K562 (cell line): ENCODE data around the gene DDOST. TPM values are rescaled to one million over a fixed set of nuclear protein-coding genes. Genes with fewer than 3 reads are reported as not detected.

ENCODE experiments used
- ATAC-seq: fragments of 200-7000 bp; cut with Tn5 transposase; 3 replicates; pipeline ENCODE4 v1.9.1; 2020; ENCODE audit warnings: moderate library complexity
- BruUV-seq: library from RNA; stranded (reverse); fragments of 400-500 nt; replicated peaks from 2 replicates; lab custom pipeline; 2021; lab: Mats Ljungman, UMichigan
- CTCF ChIA-PET: fragments of 300-600 bp; formaldehyde crosslinking; extraction: SDS; loops from one replicate; lab custom pipeline; 2021; ENCODE audit warnings: low intra/inter-chr PET ratio; lab: Yijun Ruan, JAX
- POLR2A ChIA-PET: fragments of 300-600, 350-650 bp; sonication (Branson Sonifier 250); formaldehyde crosslinking; extraction: SDS; loops from one replicate; lab custom pipeline; 2021; ENCODE audit warnings: antibody characterized with exemption, inconsistent platforms; lab: Yijun Ruan, JAX
- DNase-seq, 4 experiments: peaks; one replicate each; pipeline versions ENCODE4 v3.0.0 to v3.0.0-alpha.2; 2011 to 2018; ENCODE audit warnings: low spot score in 3 of 4, mixed read lengths in 3 of 4; ENCODE audit errors: extremely low read depth in 1 of 4
- FAIRE-seq: peaks from 2 replicates; lab custom pipeline; 2011; peaks lifted over from hg19 to GRCh38; lab: Jason Lieb, UNC
- H2AFZ ChIP-seq: 2 replicates; pipeline ENCODE4 v1.6.0; 2011; ENCODE audit warnings: low read depth, low read length, control low read depth, inconsistent platforms
- H3K27ac ChIP-seq: fragments of 200-600 bp; 3 replicates; pipeline ENCODE4 v1.8.0; 2011; ENCODE audit warnings: low read depth, mild to moderate bottlenecking, control low read depth, inconsistent platforms, low read length, moderate library complexity, mixed read lengths; ENCODE audit errors: extremely low read depth
- H3K27me3 ChIP-seq, 2 experiments: fragments of 300-600 bp in 1 of 2; 2 replicates in 1 of 2; 3 replicates in 1 of 2; pipeline versions ENCODE4 v1.6.0 to v1.8.0; 2011; ENCODE audit warnings: inconsistent platforms in 2 of 2, low read length in 2 of 2, mild to moderate bottlenecking in 1 of 2, mixed read lengths in 1 of 2, moderate library complexity in 1 of 2; ENCODE audit not compliant: control insufficient read depth in 2 of 2, insufficient read depth in 2 of 2
- H3K36me3 ChIP-seq: fragments of 300-600 bp; 3 replicates; pipeline ENCODE4 v1.8.0; 2011; ENCODE audit warnings: mild to moderate bottlenecking, low read length, inconsistent platforms; ENCODE audit not compliant: control insufficient read depth, insufficient read depth
- H3K4me1 ChIP-seq, 2 experiments: fragments of 200-600 bp in 1 of 2; replicated peaks in 1 of 2; 2 replicates in 1 of 2; 3 replicates in 1 of 2; pipeline versions ENCODE4 v1.5.1 to v1.8.0; 2011; ENCODE audit warnings: inconsistent platforms in 2 of 2, low read length in 2 of 2, mild to moderate bottlenecking in 1 of 2, mixed read lengths in 1 of 2, moderate library complexity in 1 of 2; ENCODE audit not compliant: control insufficient read depth in 2 of 2, insufficient read depth in 2 of 2
- H3K4me2 ChIP-seq: 2 replicates; pipeline ENCODE4 v1.6.1; 2011; ENCODE audit warnings: low read length, control low read depth, inconsistent platforms, mixed read lengths; ENCODE audit not compliant: insufficient read depth
- H3K4me3 ChIP-seq: fragments of 200-600 bp; sonication (generic), shearing (Covaris generic); 2 replicates; pipeline ENCODE4 v1.5.1; 2016; ENCODE audit warnings: control low read depth, inconsistent platforms
- H3K79me2 ChIP-seq: fragments of 200-600 bp; 3 replicates; pipeline ENCODE4 v1.8.0; 2011; ENCODE audit warnings: low read length, inconsistent platforms; ENCODE audit not compliant: control insufficient read depth, insufficient read depth
- H3K9ac ChIP-seq, 2 experiments: 2 replicates each; pipeline versions ENCODE4 v1.6.0 to v1.6.1; 2011; ENCODE audit warnings: low read depth in 2 of 2, low read length in 2 of 2, control low read depth in 1 of 2, inconsistent platforms in 1 of 2, mild to moderate bottlenecking in 1 of 2, mixed read lengths in 1 of 2; ENCODE audit not compliant: insufficient read depth in 1 of 2
- H3K9me1 ChIP-seq: one replicate; pipeline ENCODE4 v1.6.0; 2011; ENCODE audit warnings: inconsistent platforms, mild to moderate bottlenecking, low read length, moderate library complexity; ENCODE audit not compliant: control insufficient read depth, insufficient read depth
- H3K9me3 ChIP-seq: replicated peaks from 2 replicates; pipeline ENCODE4 v1.5.1; 2011; ENCODE audit warnings: low read depth, low read length, inconsistent platforms; ENCODE audit not compliant: control insufficient read depth, insufficient read depth
- H4K20me1 ChIP-seq: replicated peaks from 2 replicates; pipeline ENCODE4 v1.6.1; 2011; ENCODE audit warnings: low read length, inconsistent platforms, mixed read lengths; ENCODE audit not compliant: control insufficient read depth, insufficient read depth
- FOXJ3 ChIP-seq: sonication (generic); formaldehyde crosslinking; IDR thresholded peaks from 2 replicates; pipeline ENCODE4 v1.4.0; 2020; ENCODE audit warnings: mild to moderate bottlenecking, missing genetic modification reagents
- NFIC ChIP-seq: fragments of 450-650 bp; IDR thresholded peaks from 2 replicates; pipeline ENCODE4 v1.6.1; 2017; ENCODE audit warnings: mild to moderate bottlenecking, inconsistent platforms
- RBM25 ChIP-seq: fragments of 200-400 bp; formaldehyde crosslinking; IDR thresholded peaks from 2 replicates; pipeline ENCODE4 v1.6.1; 2018; ENCODE audit warnings: low read length, low read depth, moderate library complexity; ENCODE audit not compliant: severe bottlenecking
- TBL1XR1 ChIP-seq, 2 experiments: IDR thresholded peaks; 2 replicates each; pipeline ENCODE4 v1.6.1; 2012; ENCODE audit warnings: improper control_type of control experiment in 2 of 2, low read length in 2 of 2, mild to moderate bottlenecking in 1 of 2
- WGBS: fragments of 100-300 bp; shearing (Covaris generic); methylation state at CpG from one replicate; pipeline ENCODE4 v1.1.6; 2016; ENCODE audit warnings: low coverage, mixed read lengths; ENCODE audit not compliant: insufficient coverage; ENCODE audit errors: missing lambda C conversion rate; 5-methylcytosine and 5-hydroxymethylcytosine counted together
- in situ Hi-C: fragments of 300-500 bp; cut with MboI; formaldehyde crosslinking; loops from 4 replicates; pipeline ENCODE4 v1.15.0; 2018; ENCODE audit warnings: inconsistent platforms, mixed read lengths
- intact Hi-C: fragments of 100-400 bp; cut with micrococcal nuclease; formaldehyde crosslinking; loops from 2 replicates; pipeline ENCODE4 v1.14.2; 2022
- polyA plus RNA-seq, 8 experiments: library from polyadenylated mRNA; depleted of rRNA in 4 of 8; stranded (reverse) in 5 of 8; unstranded in 3 of 8; fragments of >200 nt; fragmentation: Nextera tagmentation in 2 of 8; fragmentation: Illumina TruSeq in 1 of 8; extraction: Ambion mirVana in 2 of 8; extraction: Trizol in 1 of 8; gene quantifications; 2 replicates each; pipeline versions ENCODE4 v1.2.1 to v1.2.3, GENCODE V29; 2011 to 2014; ENCODE audit warnings: inconsistent platforms in 1 of 8, missing spikeins in 1 of 8
- total RNA-seq, 7 experiments: library from RNA; depleted of rRNA in 6 of 7; stranded (reverse); fragments of >200 nt in 6 of 7; fragmentation: Illumina TruSeq in 2 of 7; extraction: Trizol in 2 of 7; gene quantifications; 2 replicates each; pipeline versions ENCODE4 v1.2.1 to v1.2.3, GENCODE V29; 2011 to 2021; ENCODE audit warnings: low replicate concordance in 1 of 7
- TF ChIP-seq, protein P1 (sequence below): fragments of 450-650 bp; IDR thresholded peaks from 2 replicates; pipeline ENCODE4 v1.6.1; 2016; ENCODE audit warnings: low read depth

The DDOST gene
- total and polyA plus RNA-seq, 9 of the 15 experiments (the other 6 are each of a cell fraction or from before 2014, with no cell fraction given), result 173 to 306 (median 222) TPM

DNA sequence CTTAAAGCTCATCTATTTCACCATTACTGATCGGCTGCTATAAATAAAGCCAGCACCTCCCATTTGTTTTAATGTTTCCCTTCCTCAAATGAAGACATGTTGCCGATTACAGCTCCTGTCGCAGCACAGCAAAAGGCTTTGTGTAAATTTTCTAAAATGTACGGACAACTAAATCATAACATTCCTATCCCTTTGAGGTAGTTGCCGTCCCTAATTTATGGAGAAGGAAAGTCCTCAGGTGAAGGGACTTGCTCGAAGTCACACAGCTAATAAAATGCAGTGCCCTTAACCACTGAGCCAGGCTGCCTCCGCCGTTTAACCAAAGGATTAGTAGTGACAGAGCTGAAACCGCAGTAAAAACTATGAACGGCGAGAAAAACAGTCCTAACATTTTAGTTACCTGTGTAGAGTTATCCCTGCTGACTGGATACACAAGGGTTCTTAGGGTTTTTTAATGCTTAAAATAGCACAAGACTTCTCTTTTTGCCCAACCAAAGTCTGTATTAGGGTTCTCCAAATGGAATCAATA, 27.0 kb downstream of the DDOST start:
- Histone ChIP-seq H3K36me3 (no peaks in the 10 kb centered on the region), H3K4me1 (peaks cover 12% of the 10 kb centered on the region in 2 experiments; a peak in 4 of 5 replicates), H3K9me1 (no peaks in the 10 kb centered on the region), H3K9me3 (no peaks in the 10 kb centered on the region), H3K9ac (peak overlapping the region in 1 of 2 experiments; percentile 71; a peak in 2 of 4 replicates), H4K20me1 (0 out of 2 replicates have a peak, but pooled peaks cover 7% of the 10 kb centered on the region), H3K4me2 (peak overlapping the region; percentile 85), H3K4me3 (peak overlapping the region; percentile 96), H3K79me2 (no peaks in the 10 kb centered on the region), H3K27me3 (no peaks in the 10 kb centered on the region), H2AFZ (peak overlapping the region; percentile 98), H3K27ac (peak overlapping the region; percentile 35; the same call in 2 of the 3 replicates)
- CTCF ChIA-PET, result interaction anchor here (0.7 to 2.0 kb wide), 2 partner anchors 112 to 204 kb away, joined by 3 to 14 read pairs; no protein-coding TSS in a partner anchor
- POLR2A ChIA-PET, result interaction anchor here (0.6 to 1.3 kb wide), 11 partner anchors 10 to 1973 kb away, joined by 3 to 5 read pairs (median 3); partner anchors contain the start of gene MUL1
- DNase-seq (no peak), FAIRE-seq (no peak), ATAC-seq (peak; percentile 3; the same call in 2 of the 3 replicates)
- BruUV-seq, result TSS peak; percentile 88
- intact Hi-C loops (no loop called here), in situ Hi-C loops (no loop called here)
- WGBS, result 5% methylated on average over 11 of the region's 11 CpGs
- TF ChIP-seq FOXJ3 (0 out of 2 replicates have a peak, but pooled peaks have one; percentile 8), TBL1XR1 (IDR thresholded peaks at IDR 0.05; ENCODE audit: low read length in 2 of 2) (no peak), RBM25 (no peak), NFIC (peak; percentile 94)
- TF ChIP-seq, protein P1, sequence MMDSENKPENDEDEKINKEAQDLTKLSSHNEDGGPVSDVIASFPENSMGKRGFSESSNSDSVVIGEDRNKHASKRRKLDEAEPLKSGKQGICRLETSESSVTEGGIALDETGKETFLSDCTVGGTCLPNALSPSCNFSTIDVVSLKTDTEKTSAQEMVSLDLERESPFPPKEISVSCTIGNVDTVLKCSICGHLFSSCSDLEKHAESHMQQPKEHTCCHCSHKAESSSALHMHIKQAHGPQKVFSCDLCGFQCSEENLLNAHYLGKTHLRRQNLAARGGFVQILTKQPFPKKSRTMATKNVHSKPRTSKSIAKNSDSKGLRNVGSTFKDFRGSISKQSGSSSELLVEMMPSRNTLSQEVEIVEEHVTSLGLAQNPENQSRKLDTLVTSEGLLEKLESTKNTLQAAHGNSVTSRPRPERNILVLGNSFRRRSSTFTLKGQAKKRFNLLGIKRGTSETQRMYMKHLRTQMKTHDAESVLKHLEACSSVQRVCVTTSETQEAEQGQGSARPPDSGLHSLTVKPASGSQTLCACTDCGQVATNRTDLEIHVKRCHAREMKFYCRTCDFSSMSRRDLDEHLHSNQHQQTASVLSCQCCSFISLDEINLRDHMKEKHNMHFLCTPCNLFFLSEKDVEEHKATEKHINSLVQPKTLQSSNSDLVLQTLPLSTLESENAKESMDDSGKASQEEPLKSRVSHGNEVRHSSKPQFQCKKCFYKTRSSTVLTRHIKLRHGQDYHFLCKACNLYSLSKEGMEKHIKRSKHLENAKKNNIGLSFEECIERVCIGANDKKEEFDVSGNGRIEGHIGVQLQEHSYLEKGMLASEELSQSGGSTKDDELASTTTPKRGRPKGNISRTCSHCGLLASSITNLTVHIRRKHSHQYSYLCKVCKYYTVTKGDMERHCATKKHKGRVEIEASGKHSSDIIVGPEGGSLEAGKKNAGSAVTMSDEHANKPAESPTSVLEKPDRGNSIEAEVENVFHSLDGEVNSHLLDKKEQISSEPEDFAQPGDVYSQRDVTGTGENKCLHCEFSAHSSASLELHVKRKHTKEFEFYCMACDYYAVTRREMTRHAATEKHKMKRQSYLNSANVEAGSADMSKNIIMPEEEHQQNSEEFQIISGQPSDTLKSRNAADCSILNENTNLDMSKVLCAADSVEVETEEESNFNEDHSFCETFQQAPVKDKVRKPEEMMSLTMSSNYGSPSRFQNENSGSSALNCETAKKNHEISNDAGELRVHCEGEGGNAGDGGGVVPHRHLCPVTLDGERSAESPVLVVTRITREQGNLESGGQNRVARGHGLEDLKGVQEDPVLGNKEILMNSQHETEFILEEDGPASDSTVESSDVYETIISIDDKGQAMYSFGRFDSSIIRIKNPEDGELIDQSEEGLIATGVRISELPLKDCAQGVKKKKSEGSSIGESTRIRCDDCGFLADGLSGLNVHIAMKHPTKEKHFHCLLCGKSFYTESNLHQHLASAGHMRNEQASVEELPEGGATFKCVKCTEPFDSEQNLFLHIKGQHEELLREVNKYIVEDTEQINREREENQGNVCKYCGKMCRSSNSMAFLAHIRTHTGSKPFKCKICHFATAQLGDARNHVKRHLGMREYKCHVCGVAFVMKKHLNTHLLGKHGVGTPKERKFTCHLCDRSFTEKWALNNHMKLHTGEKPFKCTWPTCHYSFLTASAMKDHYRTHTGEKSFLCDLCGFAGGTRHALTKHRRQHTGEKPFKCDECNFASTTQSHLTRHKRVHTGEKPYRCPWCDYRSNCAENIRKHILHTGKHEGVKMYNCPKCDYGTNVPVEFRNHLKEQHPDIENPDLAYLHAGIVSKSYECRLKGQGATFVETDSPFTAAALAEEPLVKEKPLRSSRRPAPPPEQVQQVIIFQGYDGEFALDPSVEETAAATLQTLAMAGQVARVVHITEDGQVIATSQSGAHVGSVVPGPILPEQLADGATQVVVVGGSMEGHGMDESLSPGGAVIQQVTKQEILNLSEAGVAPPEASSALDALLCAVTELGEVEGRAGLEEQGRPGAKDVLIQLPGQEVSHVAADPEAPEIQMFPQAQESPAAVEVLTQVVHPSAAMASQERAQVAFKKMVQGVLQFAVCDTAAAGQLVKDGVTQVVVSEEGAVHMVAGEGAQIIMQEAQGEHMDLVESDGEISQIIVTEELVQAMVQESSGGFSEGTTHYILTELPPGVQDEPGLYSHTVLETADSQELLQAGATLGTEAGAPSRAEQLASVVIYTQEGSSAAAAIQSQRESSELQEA, result no peak
